ENCODE results near the gene PPARD. TPM values are rescaled to one million over a fixed set of nuclear protein-coding genes. Genes with fewer than 3 reads are reported as not detected.

PPARD gene
- total and polyA plus RNA-seq, 10 donors, result 9.4 to 37.4 (median 30.2) TPM

DNA sequence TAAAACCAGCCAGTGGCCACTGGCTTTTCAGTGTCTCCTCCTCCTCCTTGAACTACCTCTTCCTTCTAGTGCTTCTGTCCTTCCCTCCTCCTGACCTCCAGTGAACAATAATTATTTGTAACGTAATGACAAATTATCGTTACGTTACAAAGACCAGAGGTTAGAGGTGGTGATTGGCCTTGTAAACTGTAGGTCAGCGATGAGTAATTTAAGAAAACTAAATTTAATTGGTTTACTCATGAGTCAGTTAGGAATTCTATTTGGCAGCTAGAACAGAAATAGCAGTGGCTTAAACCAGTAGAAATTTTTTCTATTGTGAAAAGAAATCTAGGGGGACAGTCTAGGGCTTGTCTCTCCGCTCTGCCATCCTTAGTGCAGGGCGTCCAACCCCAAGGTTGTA, 38.8 kb downstream of the PPARD start:
- intact Hi-C loops (cut with DNase I; ENCODE audit: low total_unique reads), result no loop called here
- Histone ChIP-seq H3K27me3 (replicated peaks in 1 of 7) (no peaks in the 10 kb centered on the region), H3K4me3 (no peak overlapping the region), H3K36me3 (peaks cover 0 to 17% (median 4%) of the 10 kb centered on the region in 6 donors), H3K4me1 (peaks cover 0 to 47% (median 10%) of the 10 kb centered on the region in 6 donors), H3K9me3 (peaks cover 0 to 4% (median 0%) of the 10 kb centered on the region in 8 donors), H3K27ac (no peak overlapping the region)
- TF ChIP-seq POLR2AphosphoS5 (IDR thresholded peaks at IDR 0.05) (no peak), POLR2A (IDR thresholded peaks at IDR 0.05) (no peak)
- TF ChIP-seq, protein P1, sequence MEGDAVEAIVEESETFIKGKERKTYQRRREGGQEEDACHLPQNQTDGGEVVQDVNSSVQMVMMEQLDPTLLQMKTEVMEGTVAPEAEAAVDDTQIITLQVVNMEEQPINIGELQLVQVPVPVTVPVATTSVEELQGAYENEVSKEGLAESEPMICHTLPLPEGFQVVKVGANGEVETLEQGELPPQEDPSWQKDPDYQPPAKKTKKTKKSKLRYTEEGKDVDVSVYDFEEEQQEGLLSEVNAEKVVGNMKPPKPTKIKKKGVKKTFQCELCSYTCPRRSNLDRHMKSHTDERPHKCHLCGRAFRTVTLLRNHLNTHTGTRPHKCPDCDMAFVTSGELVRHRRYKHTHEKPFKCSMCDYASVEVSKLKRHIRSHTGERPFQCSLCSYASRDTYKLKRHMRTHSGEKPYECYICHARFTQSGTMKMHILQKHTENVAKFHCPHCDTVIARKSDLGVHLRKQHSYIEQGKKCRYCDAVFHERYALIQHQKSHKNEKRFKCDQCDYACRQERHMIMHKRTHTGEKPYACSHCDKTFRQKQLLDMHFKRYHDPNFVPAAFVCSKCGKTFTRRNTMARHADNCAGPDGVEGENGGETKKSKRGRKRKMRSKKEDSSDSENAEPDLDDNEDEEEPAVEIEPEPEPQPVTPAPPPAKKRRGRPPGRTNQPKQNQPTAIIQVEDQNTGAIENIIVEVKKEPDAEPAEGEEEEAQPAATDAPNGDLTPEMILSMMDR (IDR thresholded peaks at IDR 0.05 in 8 of 11, conservative IDR thresholded peaks at IDR 0.05 in 3 of 11), result no peak
- WGBS, 5 donors, result 91 to 97% (median 97%) methylated on average over 6 of the region's 6 CpGs
- no peak for DNase-seq

- WGBS, 5 donors, result 83 to 96% (median 93%) methylated on average over 6 of the region's 6 CpGs
- Histone ChIP-seq H3K9me3 (peaks cover 0 to 4% (median 0%) of the 10 kb centered on the region in 8 donors), H3K4me1 (peaks cover 0 to 43% (median 10%) of the 10 kb centered on the region in 6 donors), H3K27me3 (replicated peaks in 1 of 7) (no peaks in the 10 kb centered on the region), H3K36me3 (peaks cover 0 to 23% (median 4%) of the 10 kb centered on the region in 6 donors), H3K27ac (no peak overlapping the region), H3K4me3 (no peak overlapping the region)
- intact Hi-C loops (cut with DNase I; ENCODE audit: low total_unique reads), result no loop called here
- TF ChIP-seq POLR2A (IDR thresholded peaks at IDR 0.05) (no peak), POLR2AphosphoS5 (IDR thresholded peaks at IDR 0.05) (no peak)
- TF ChIP-seq, protein P1 (IDR thresholded peaks at IDR 0.05 in 8 of 11, conservative IDR thresholded peaks at IDR 0.05 in 3 of 11), result no peak
- no peak for DNase-seq
Observed at GRCh38 chr6:35382015-35382414, 39.7 kb downstream of the PPARD start.

DNA sequence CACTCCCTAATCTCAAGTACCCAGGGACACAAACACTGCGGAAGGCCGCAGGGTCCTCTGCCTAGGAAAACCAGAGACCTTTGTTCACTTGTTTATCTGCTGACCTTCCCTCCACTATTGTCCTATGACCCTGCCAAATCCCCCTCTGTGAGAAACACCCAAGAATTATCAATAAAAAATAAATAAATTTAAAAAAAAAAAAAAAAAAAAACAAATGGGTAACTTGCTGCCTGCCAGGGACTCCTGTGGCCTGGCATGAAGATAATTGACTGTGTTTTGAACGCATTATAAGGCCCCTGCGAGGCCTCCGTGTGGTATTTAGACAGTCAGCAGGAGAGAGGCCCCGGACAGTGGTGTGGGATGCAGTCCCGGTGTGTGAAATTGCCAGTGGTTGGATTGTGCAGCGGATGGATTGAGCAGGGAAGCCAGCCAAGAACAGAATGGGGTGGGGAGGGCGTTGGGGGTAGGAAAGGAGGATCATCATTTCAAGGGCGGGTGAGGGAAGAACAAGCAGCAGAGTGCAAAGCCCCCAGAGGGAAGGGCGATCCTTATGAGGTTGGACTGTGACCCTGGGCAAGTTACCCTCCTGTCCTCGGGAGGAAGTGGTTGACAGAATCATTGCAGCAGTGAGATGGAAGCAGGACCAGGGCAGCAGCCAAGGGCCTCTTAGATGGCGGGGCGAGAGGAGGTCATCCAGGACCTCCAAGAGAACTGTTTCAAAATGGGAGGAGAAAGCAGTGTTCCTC, 43.3 kb downstream of the PPARD start:
- Histone ChIP-seq H3K4me1 (peaks cover 0 to 41% (median 8%) of the 10 kb centered on the region in 6 donors), H3K27ac (peak overlapping the region in 3 of 8 donors; percentile 12 to 58 (median 51)), H3K36me3 (peaks cover 0 to 17% (median 4%) of the 10 kb centered on the region in 6 donors), H3K27me3 (replicated peaks in 1 of 7) (no peaks in the 10 kb centered on the region), H3K9me3 (peaks cover 0 to 4% (median 0%) of the 10 kb centered on the region in 8 donors), H3K4me3 (no peak overlapping the region)
- no peak for DNase-seq
- 64 to 78% (median 73%) methylated on average over 12 of the region's 14 CpGs for WGBS, 5 donors
- intact Hi-C loops (cut with DNase I; ENCODE audit: low total_unique reads), result no loop called here
- TF ChIP-seq POLR2AphosphoS5 (IDR thresholded peaks at IDR 0.05) (peak in 2 of 3 donors; percentile 51 to 59), POLR2A (IDR thresholded peaks at IDR 0.05) (no peak)

GRCh38 chr6:35386989-35387388, 44.6 kb downstream of the PPARD start:
- Histone ChIP-seq H3K9me3 (peaks cover 0 to 4% (median 0%) of the 10 kb centered on the region in 8 donors), H3K36me3 (peaks cover 0 to 14% (median 4%) of the 10 kb centered on the region in 6 donors), H3K27me3 (replicated peaks in 1 of 7) (no peaks in the 10 kb centered on the region), H3K4me3 (no peak overlapping the region), H3K27ac (no peak overlapping the region), H3K4me1 (peaks cover 0 to 55% (median 9%) of the 10 kb centered on the region in 6 donors)
- TF ChIP-seq POLR2AphosphoS5 (IDR thresholded peaks at IDR 0.05), result no peak
- TF ChIP-seq POLR2A (IDR thresholded peaks at IDR 0.05), result no peak
- TF ChIP-seq, protein P1 (IDR thresholded peaks at IDR 0.05 in 8 of 11, conservative IDR thresholded peaks at IDR 0.05 in 3 of 11), result no peak
- intact Hi-C loops (cut with DNase I; ENCODE audit: low total_unique reads), result no loop called here
- no peak for DNase-seq
- 84 to 96% (median 87%) methylated on average over 4 of the region's 4 CpGs for WGBS, 5 donors

All from spleen (tissue), 11 donors.